PC-3 (cell line): ENCODE measurements around the gene DMD.

Experiments used
- EZH2 ChIP-seq: fragments of 300-600 bp; sonication (generic); IDR thresholded peaks from one replicate; pipeline ENCODE4 v1.6.1; 2017; ENCODE audit warnings: antibody characterized with exemption, mild to moderate bottlenecking, low read length; ENCODE audit not compliant: unreplicated experiment
- EZH2phosphoT487 ChIP-seq: fragments of 300-600 bp; sonication (generic); IDR thresholded peaks from 2 replicates; pipeline ENCODE4 v1.6.1; 2018; ENCODE audit warnings: mild to moderate bottlenecking, antibody characterized with exemption, low read length, borderline replicate concordance
- TF ChIP-seq, protein P1 (sequence below): fragments of 300-600 bp; sonication (generic); conservative IDR thresholded peaks from 2 replicates; pipeline ENCODE4 v1.5.1; 2017; ENCODE audit warnings: antibody characterized with exemption, low read depth, mild to moderate bottlenecking, low read length

DNA sequence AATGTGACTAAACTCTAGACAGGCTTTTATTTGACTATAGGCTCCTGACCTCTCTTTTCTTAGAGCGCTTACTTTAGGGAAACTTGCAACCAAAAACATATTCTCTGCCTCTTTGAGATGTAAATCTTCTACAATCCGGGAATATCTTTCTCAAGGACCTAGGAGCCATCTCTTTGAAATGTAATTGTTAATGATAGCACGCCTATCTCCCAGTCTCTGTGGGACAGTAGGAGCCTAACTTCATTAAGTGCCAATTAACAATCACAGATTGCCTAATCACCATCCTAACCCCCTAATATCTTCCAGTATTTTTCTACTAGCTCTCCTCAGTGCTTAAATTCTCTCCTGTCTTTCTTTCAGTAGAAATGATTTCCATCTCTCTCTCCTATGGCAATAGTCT is 628.6 kb downstream of the DMD start:
- TF ChIP-seq, protein P1, sequence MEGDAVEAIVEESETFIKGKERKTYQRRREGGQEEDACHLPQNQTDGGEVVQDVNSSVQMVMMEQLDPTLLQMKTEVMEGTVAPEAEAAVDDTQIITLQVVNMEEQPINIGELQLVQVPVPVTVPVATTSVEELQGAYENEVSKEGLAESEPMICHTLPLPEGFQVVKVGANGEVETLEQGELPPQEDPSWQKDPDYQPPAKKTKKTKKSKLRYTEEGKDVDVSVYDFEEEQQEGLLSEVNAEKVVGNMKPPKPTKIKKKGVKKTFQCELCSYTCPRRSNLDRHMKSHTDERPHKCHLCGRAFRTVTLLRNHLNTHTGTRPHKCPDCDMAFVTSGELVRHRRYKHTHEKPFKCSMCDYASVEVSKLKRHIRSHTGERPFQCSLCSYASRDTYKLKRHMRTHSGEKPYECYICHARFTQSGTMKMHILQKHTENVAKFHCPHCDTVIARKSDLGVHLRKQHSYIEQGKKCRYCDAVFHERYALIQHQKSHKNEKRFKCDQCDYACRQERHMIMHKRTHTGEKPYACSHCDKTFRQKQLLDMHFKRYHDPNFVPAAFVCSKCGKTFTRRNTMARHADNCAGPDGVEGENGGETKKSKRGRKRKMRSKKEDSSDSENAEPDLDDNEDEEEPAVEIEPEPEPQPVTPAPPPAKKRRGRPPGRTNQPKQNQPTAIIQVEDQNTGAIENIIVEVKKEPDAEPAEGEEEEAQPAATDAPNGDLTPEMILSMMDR: no peak
- no peak for TF ChIP-seq EZH2
- no peak for TF ChIP-seq EZH2phosphoT487
